ENCODE data around the gene RASSF1.
A peak's percentile ranks its signal among the peaks of the same experiment; 100 is the strongest.

RASSF1 gene

DNA sequence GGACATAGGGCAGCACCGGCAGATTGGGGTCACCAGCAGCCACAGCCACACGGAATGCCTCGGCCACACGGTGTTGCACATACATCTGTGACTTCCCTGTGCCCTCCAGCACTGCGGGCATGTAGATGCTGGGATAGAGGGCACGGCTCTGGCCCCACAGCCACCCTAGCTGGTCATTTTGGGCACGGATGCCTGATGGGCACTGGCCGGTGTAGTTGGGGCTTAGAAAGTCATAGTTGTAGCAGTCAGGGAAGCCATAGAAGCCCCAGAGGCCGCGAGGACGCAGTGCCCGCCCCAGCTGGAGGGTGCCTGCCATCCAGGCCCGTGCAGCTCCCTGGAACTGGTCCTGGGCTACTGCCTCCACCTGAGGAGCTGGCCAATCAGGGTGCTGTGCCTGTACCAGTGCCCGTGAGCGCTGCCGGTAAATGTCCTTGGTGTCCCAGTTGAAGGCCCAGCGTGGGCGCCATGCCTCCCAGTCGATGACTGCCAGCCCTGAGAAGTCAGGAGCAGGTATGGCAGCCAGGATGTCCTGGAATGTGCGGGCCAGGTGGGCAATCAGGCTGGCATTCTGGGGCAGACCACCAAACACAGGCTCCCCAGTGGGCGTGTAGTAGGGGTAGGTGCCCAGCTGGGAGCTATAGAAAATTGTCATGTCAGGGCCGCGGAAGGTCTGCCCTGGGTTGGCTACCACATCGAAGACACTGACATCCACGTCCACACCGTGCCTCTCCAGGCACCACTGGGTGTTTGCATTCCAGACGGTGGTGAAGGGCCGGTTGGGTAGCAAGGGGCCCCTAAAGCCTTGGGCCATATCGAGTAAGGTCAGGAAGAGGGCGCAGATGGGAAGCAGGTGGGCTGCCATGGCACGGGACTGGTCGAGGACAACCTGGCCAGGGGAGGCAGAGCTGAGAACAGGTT is 38.3 kb downstream of the RASSF1 start:
- DNase-seq (ENCODE audit: low spot score): no peak
- no peak for FAIRE-seq

GRCh38 chr3:50300681-50301254 is 39.9 kb downstream of the RASSF1 start:
- no peak for FAIRE-seq
- no peak for DNase-seq (ENCODE audit: low spot score)

DNA sequence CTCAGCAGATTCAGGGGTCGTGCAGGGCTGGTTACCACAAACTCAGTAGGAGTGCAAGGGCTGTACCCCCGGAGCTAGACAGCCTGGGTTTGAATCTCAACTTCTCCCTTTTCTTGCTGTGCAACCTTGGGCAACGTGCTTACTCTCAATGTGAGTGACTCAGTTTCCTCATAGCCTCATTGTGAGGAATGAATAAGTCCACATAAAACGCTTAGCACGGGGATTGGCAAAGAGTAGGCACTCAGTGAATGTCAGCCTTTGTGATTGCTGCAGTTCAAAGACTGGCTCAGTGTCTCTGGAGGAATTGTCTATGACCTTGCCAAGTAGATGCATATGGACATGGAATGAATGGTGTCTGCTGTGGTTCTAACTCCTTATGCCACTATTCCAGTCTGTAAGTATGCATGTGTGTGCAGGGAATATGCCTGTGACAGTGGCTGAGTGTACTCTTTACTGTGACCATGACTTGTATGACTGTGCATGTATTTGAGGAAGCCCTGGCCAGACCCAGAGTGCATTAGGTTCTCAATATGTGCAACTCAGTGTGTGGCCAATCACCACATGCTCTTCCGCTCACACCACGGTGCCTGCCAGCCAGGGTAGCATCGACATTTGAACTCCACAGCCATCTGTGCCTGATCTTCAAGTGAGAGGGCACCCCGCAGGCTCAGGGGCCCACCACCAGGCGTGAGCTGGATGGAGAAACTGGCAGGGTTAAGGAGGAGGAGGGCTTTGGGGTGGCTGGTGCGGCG is 40.5 kb downstream of the RASSF1 start:
- DNase-seq (ENCODE audit: low spot score): no peak
- FAIRE-seq: peak; percentile 20

DNA sequence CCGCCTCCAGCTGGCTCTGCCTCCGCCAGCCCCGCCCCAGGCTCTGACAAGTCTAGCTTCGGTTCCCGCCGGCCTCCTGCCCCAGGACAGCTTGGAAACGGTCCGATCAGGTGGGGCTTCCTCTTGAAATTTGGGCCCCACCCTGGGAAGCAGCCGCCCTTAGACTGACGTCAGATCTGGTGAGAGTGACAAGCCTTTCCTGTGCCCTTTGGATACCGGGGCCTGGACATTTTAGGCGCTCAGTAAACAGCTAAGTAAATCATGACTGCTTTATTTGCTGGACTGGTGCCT is 41.1 kb downstream of the RASSF1 start:
- no peak for FAIRE-seq
- no peak for DNase-seq (ENCODE audit: low spot score)

DNA sequence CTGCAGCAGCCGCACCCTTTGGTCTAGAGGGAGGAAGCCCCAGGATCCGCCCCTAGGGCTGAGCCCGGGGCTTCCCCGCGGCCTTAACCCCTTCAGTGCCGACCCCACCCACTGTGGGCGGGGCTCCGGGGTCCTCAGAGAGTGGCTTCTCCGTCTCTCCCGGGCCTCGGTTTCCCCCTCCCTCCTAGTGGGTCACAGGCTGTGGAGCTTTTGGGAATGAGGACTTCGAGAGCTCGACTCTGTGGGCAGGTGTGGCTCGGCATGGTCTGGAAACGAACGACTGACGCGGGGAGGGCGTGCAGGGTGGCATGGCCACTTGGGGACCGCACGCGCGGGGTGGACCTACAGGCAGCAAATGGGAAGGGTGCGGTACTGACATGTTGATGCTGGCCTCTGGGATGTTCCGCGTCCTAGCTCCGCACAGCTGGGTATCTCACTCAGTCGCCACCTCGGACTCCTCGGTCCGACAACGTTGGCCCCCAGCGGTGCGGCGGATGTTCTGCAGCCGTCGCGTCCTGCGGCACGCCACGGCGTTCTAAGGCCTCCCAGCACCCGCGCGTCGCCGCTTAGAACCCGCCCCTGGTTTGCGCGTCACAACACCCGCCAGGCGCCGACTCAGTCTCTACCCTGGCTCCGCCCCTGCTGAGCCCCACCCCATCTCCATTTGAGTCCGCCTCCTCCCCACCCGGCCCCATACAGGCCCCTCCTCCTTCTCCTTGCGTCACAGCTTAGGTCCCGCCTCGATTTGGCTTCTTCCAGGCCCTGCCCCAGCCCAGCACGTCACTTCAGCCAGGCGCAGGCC is 41.6 kb downstream of the RASSF1 start, which contains the start of the genes HYAL3 and NAA80:
Gene HYAL3, minus strand, starts transcription at position 570 of the 802 bp plus-strand sequence. CDS start 3,803 bp downstream, outside the sequence.
Gene NAA80, minus strand, starts transcription at position 570 of the 802 bp plus-strand sequence. CDS start 1,942 bp downstream, outside the sequence.
- FAIRE-seq (peak; percentile 92), DNase-seq (ENCODE audit: low spot score) (peak; percentile 99)

DNA sequence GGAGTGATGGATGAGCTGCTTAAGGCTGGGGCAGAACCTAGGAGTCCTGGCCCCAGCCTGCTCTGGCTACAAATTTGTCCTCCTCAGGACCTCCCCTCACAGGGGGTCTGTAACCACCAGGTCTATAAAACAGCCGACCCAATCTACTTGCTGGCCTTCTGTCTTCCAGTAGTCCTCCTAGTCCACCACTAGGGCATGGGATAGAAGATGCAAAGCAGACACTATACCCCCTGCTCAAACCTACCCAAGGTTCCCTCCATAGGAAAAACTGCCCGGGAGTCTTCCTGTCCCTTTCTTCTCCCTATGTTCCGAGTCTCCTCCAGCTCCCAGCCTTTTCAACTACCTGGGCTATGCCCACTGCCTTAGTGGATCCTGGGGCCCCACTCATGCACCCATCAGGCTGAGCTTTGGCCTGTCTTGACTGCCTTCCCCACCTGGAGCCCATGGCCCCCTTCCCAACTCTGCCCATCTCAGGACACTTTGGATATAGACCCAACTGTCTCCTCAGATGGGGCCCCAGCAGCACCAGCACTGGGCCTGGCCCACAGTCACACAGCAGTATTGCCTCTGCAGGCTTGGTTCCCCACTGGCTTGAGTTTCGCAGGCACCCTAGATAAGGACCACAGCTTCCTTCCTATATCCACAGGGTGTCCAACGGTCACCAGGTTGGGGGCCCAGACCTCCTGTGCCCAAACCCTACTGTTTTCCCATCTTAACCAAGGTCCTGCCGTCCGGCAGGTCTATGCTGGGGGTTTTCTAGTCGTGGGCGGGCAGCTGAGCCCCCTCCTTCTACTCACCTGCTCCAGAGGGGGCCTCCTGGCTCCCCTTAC is 42.5 kb downstream of the RASSF1 start:
- DNase-seq (ENCODE audit: low spot score) (no peak), FAIRE-seq (no peak)

- no peak for FAIRE-seq
- DNase-seq (ENCODE audit: low spot score): no peak
Observed at GRCh38 chr3:50297384-50297775, 43.3 kb downstream of the RASSF1 start.

DNA sequence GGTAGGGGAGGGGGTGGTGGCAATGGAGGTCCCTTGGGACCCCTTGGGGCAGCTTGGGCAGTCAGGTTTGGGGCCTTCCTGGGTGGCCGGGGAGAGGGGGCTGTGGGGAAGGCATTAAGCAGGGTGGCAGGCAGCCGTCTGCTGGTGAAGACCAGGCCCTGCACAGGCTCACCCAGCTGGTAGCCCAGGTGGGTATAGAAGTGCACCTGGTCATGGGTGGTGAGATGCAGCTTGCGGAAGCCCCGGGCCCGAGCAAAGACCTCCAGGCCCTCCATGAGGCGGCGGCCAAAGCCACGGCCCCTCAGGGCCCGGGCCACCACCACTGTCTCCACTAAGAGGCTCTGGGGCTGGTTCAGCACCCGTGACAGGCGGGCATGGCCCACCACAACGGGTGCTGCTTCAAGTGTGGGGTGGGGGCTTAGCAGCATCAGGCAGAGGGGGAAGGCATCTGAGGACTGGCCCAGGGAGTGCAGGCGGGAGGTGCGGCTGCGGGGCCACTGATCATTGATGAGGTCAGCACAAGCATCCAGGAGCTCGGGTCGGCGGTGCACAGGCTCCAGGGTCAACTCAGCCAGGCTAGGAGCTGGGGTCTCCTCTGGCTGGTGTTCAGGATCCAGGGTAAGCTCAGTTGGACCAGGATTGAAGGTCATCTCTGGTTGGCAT is 43.8 kb downstream of the RASSF1 start:
- FAIRE-seq (no peak), DNase-seq (ENCODE audit: low spot score) (no peak)

GRCh38 chr3:50295553-50296431 is 44.8 kb downstream of the RASSF1 start:
- no peak for FAIRE-seq
- no peak for DNase-seq (ENCODE audit: low spot score)

DNA sequence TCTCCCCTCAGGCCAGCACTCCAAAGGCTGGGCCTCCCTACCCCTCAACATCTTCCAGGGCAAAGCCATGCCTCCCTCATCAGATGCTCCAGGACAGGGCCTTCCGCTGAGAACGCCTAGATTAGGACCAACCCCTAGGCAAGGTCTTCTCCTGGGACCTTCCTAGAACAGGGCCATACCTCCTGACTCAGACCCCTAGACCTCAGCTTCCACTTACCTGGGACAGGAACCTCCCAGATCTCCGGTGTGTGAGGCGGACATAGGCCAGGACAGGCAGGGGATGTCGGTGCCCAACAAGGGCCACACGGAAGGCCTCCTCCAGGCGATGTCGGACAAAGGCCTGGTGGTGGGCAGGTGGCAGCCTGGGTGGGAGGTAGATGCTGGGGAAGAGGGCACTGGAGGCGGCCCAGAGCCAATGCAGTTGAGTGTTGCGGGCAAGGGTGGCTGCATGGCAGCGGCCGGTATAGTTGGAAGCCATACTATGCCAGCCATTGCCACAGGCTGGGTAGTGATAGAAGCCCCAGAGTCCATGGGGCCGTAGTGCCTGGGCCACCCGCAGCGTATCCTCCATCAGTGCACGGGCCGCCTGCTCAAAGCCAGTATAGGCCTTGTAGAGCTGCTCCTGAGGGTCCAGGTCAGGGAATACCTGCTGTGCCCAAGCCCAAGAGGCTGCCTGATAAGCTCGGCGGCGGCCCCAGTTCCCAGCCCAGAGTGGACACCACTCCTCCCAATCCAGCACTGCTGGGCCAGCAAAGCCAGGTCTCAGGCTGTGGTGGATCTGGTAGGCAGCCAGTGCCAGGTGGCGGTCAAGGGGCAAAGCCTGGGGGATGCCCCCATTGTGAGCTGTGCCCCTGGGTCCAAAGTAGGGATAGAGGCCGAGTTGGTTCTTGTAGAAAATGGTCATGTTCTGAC is 45.9 kb downstream of the RASSF1 start:
- no peak for DNase-seq (ENCODE audit: low spot score)
- no peak for FAIRE-seq

DNA sequence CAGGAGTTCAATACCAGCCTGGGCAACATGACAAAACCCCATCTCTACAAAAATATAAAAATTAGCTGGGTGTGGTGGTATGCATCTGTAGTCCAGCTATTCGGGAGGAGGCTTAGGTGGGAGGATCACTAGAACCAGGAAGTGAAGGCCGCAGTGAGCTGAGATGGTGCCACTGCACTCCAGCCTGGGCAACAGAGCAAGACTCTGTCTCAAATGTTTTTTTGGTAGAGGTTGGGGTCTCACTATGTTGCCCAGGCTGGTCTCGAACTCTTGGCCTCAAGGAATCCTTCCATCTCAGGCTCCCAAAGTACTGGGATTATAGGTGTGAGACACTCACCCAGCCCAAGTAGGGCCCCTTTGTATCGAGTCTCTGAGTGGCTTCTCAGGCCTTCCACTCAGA is 46.5 kb downstream of the RASSF1 start:
- FAIRE-seq (no peak), DNase-seq (ENCODE audit: low spot score) (no peak)

GRCh38 chr3:50293079-50293801 is 47.4 kb downstream of the RASSF1 start:
- FAIRE-seq (peak; percentile 32), DNase-seq (ENCODE audit: low spot score) (no peak)

- peak; percentile 99 for FAIRE-seq
Observed at GRCh38 chr3:50292159-50293078, 48.2 kb downstream of the RASSF1 start, which contains the start of gene IFRD2. Gene IFRD2, minus strand, starts transcription at chr3:50292429. Its CDS starts 155 bp downstream, at chr3:50292274.

DNA sequence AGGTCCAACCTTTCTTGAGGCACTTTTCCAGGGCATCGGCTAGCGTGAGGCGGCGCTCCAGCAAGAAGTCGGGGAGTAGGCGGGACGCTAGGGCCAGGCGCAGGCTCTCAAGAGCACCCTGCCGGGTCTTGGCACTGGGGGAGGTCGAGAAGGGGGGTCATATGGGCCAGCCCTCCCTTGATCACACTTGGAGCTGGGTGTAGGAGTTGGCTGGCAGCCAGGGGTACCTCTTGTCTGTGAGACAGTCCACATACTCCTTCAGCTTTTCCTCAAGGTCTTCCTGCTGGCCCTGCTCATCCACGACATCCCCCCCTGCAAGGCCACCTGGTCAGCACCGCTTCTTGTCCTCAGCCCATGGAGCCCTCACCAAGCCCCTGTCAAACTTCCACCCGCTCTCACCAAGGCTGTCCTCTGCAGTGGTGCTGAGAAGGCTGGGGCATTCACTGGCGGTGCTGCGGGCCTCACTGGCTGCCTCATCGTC is 50.4 kb downstream of the RASSF1 start:
- DNase-seq (ENCODE audit: low spot score) (no peak), FAIRE-seq (no peak)

More at GRCh38 chr3:50292159-50293078, 48.2 kb downstream of the RASSF1 start, which contains the start of gene IFRD2:
- DNase-seq (ENCODE audit: low spot score): peak; percentile 97

DNA sequence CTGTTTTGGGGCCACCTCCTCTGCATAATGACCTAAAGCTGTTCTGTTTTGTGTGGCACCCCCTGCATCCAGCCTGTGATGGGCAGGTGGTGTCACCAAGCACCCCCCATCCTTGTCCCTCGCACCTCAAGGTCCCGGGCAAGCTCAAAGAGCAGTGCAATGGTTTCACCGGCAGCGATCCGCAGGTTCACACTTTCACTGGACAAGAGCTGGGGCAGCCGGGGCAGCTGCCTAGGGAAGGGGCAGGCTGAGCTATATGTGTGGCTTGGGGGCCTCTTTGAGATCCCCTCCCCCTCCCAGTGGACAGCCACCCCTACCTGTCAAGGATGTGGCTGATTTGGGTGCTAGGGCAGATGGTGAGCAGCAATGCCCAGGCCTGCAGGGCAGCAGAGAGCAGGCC is 51.5 kb downstream of the RASSF1 start:
- FAIRE-seq (no peak), DNase-seq (ENCODE audit: low spot score) (no peak)

All from urothelium cell line (cell line).